Measurements from ENCODE around the gene UBTD2.

DNA sequence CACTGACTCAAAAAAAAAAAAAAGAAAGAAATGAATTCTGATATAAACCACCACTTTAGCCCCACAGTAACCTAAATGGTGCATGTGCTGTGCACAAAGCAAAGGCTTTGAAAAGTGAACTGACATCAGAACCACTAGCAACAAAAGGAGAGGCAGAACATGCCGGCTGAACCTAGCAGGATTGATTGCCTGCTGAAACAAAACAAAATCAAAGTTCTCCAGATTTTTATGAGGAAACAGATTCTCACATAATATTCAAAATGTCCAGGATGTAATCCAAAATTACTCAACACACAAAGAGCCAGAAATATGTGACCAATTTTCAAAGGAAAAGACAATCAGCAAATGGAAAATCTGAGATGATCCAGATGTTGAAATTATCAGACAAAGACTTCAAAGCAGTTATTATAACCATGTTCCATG is 37.9 kb downstream of the UBTD2 start:
- TF ChIP-seq, protein P1, sequence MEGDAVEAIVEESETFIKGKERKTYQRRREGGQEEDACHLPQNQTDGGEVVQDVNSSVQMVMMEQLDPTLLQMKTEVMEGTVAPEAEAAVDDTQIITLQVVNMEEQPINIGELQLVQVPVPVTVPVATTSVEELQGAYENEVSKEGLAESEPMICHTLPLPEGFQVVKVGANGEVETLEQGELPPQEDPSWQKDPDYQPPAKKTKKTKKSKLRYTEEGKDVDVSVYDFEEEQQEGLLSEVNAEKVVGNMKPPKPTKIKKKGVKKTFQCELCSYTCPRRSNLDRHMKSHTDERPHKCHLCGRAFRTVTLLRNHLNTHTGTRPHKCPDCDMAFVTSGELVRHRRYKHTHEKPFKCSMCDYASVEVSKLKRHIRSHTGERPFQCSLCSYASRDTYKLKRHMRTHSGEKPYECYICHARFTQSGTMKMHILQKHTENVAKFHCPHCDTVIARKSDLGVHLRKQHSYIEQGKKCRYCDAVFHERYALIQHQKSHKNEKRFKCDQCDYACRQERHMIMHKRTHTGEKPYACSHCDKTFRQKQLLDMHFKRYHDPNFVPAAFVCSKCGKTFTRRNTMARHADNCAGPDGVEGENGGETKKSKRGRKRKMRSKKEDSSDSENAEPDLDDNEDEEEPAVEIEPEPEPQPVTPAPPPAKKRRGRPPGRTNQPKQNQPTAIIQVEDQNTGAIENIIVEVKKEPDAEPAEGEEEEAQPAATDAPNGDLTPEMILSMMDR (IDR thresholded peaks at IDR 0.05) = no peak
- no peak for TF ChIP-seq POLR2A (IDR thresholded peaks at IDR 0.05)
